Measurements from ENCODE around the gene ZGPAT. TPM values are rescaled to one million over a fixed set of nuclear protein-coding genes. Genes with fewer than 3 reads are reported as not detected.

ZGPAT gene
- total and polyA plus RNA-seq, 2 of the 8 experiments (the other 6 are each of a cell fraction or from before 2014, with no cell fraction given) = 14.5 to 21.4 TPM

GRCh38 chr20:63781181-63781580 is 73.3 kb downstream of the ZGPAT start:
- Histone ChIP-seq H3K9me3 (ENCODE audit: insufficient read depth in 2 of 2, low read depth in 1 of 2, low read length in 1 of 2) (peaks cover 0 to 3% of the 10 kb centered on the region in 2 experiments; a peak in 1 of 4 replicates), H2BK15ac (ENCODE audit: low read length) (no peak overlapping the region), H4K91ac (replicated peaks; ENCODE audit: insufficient read length, low read length) (no peak overlapping the region), H3K4ac (replicated peaks; ENCODE audit: insufficient read length, low read depth, low read length) (no peak overlapping the region), H4K5ac (ENCODE audit: insufficient read length, low read depth, low read length) (no peak overlapping the region), H3K79me2 (ENCODE audit: control insufficient read depth in 1 of 2, insufficient read depth in 2 of 2, low read length in 2 of 2) (peaks cover 0 to 18% of the 10 kb centered on the region in 2 experiments; a peak in 2 of 4 replicates), H4K8ac (ENCODE audit: extremely low read depth, insufficient read depth, low read length) (no peak overlapping the region), H3K14ac (ENCODE audit: insufficient read length) (no peak overlapping the region), H2AK5ac (ENCODE audit: low read depth, low read length) (no peak overlapping the region), H3K36me3 (ENCODE audit: control insufficient read depth in 2 of 4, insufficient read depth in 4 of 4, low read length in 3 of 4) (no peaks in the 10 kb centered on the region; a peak in 1 of 8 replicates), H3K27me3 (replicated peaks in 1 of 4; ENCODE audit: control insufficient read depth in 3 of 4, extremely low read depth in 1 of 4, insufficient read depth in 3 of 4, low read length in 3 of 4) (no peaks in the 10 kb centered on the region), H3K27ac (ENCODE audit: low read depth, low read length) (no peak overlapping the region), H3K23ac (ENCODE audit: insufficient read length) (no peak overlapping the region), H3K4me1 (replicated peaks in 1 of 4; ENCODE audit: control insufficient read depth in 3 of 4, insufficient read depth in 4 of 4, low read length in 3 of 4) (0 out of 7 replicates have a peak, but pooled peaks cover 0 to under 1% (median 0%) of the 10 kb centered on the region in 4 experiments), H3K4me3 (ENCODE audit: extremely low read depth in 1 of 4, insufficient read depth in 2 of 4, low read depth in 3 of 4, low read length in 4 of 4) (no peak overlapping the region), H3K79me1 (ENCODE audit: low read depth, low read length) (peaks cover 12% of the 10 kb centered on the region), H2AFZ (ENCODE audit: low read length) (no peak overlapping the region), H3K56ac (replicated peaks; ENCODE audit: insufficient read length, low read depth, low read length) (no peak overlapping the region), H2BK120ac (replicated peaks; ENCODE audit: low read depth, low read length) (no peak overlapping the region), H2BK5ac (ENCODE audit: low read depth, low read length) (no peak overlapping the region), H3K18ac (ENCODE audit: extremely low read depth, low read length) (no peak overlapping the region), H3K9ac (replicated peaks in 1 of 4; ENCODE audit: extremely low read depth in 1 of 4, low read depth in 3 of 4, low read length in 3 of 4) (no peak overlapping the region), H3K23me2 (ENCODE audit: low read depth, low read length) (no peaks in the 10 kb centered on the region), H2BK20ac (ENCODE audit: low read length) (no peak overlapping the region), H3K4me2 (ENCODE audit: insufficient read depth in 1 of 2, low read depth in 2 of 2, low read length in 2 of 2) (no peak overlapping the region), H2BK12ac (ENCODE audit: low read depth, low read length) (no peak overlapping the region), H4K20me1 (replicated peaks in 1 of 2; ENCODE audit: control insufficient read depth in 1 of 2, insufficient read depth in 2 of 2, low read length in 2 of 2) (peaks cover 1 to 8% of the 10 kb centered on the region in 2 experiments)
- no peak for DNase-seq (ENCODE audit: low read depth in 1 of 2, low spot score in 2 of 2)
- no peak for FAIRE-seq
- ChIA-PET CTCF (ENCODE audit: partially characterized antibody) (interaction anchor here (0.9 to 15.2 kb wide), 3 partner anchors 5 to 243 kb away, joined by 3 to 191 read pairs (median 191); no protein-coding TSS in a partner anchor), POLR2A (ENCODE audit: partially characterized antibody) (no interaction called here)
- TF ChIP-seq KDM5A (IDR thresholded peaks at IDR 0.05; ENCODE audit: low read length) = no peak
- WGBS, 2 experiments (ENCODE audit: extremely low coverage in 1 of 2, insufficient coverage in 1 of 2, insufficient read length in 1 of 2, insufficient replicate concordance in 2 of 2, low coverage in 1 of 2, low lambda C conversion rate in 2 of 2, missing lambda C conversion rate in 1 of 2) = 94% methylated on average over 14 of the region's 14 CpGs; no CpG with 5 or more reads in 1 of the 2 experiments

Data from H1 (cell line).